Activated naive CD8-positive, alpha-beta T cell treated with anti-CD3 and anti-CD28 coated beads for 36 hours (primary cell): ENCODE results near the gene TMEM169. TPM values are rescaled to one million over a fixed set of nuclear protein-coding genes. Genes with fewer than 3 reads are reported as not detected.
"Not testable (repeated sequence)": the region's sequence is repeated elsewhere in the genome, so short reads cannot be mapped to it uniquely, and the experiment has no call there.

Experiments used
- DNase-seq: peaks from one replicate; pipeline ENCODE4 v3.0.0; 2021
- H3K27ac Mint-ChIP-seq: one replicate; pipeline ENCODE4 v1.8.0; 2022; ENCODE audit warnings: mild to moderate bottlenecking, moderate library complexity, mixed read lengths
- H3K27me3 Mint-ChIP-seq: one replicate; pipeline ENCODE4 v1.8.0; 2022; ENCODE audit warnings: mild to moderate bottlenecking, mixed read lengths
- H3K36me3 Mint-ChIP-seq: one replicate; pipeline ENCODE4 v1.8.0; 2021; ENCODE audit warnings: mild to moderate bottlenecking, mixed read lengths
- H3K4me1 Mint-ChIP-seq: one replicate; pipeline ENCODE4 v1.8.0; 2021; ENCODE audit warnings: mixed read lengths
- H3K4me3 Mint-ChIP-seq: one replicate; pipeline ENCODE4 v1.8.0; 2022; ENCODE audit warnings: mild to moderate bottlenecking, moderate library complexity, mixed read lengths
- H3K9me3 Mint-ChIP-seq: one replicate; pipeline ENCODE4 v1.8.0; 2022; ENCODE audit warnings: mixed read lengths
- total RNA-seq, 2 experiments: library from RNA; stranded (reverse); gene quantifications; one replicate each; pipeline ENCODE4 v1.2.3, GENCODE V29; 2021

The TMEM169 gene
- total RNA-seq, 2 experiments from 2014 or later = 0.40 to 0.41 TPM

GRCh38 chr2:216119986-216120385 is 38.3 kb downstream of the TMEM169 start:
- no peak for DNase-seq
- Mint-ChIP-seq H3K27me3 (no peaks in the 10 kb centered on the region), H3K4me1 (peaks cover 81% of the 10 kb centered on the region), H3K36me3 (peaks cover 81% of the 10 kb centered on the region), H3K27ac (peak overlapping the region; percentile 97), H3K9me3 (no peaks in the 10 kb centered on the region), H3K4me3 (peak overlapping the region; percentile 67)

DNA sequence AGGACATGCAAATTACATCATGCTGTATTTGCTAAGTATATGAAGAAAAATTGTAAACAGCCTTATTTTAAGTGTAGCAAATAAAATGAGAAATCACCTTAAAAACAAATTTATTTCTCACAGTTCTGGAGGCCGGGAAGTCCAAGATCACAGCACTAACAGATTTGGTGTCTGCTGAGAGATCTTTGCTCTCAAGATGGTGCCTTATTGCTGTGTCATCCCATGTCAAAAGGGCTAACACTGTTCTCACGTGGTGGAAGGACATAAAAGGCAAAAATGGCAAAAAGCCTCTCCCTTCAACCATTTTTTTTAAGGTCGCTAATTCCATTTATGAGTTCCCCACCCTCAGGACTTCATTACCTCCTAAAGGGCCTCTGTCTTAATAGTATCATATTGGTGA is 39.5 kb downstream of the TMEM169 start:
- no peaks in the 10 kb centered on the region for H3K9me3 Mint-ChIP-seq
- H3K27me3 Mint-ChIP-seq = no peaks in the 10 kb centered on the region
- peak overlapping the region; percentile 11 for H3K4me3 Mint-ChIP-seq
- peaks cover 81% of the 10 kb centered on the region for H3K4me1 Mint-ChIP-seq
- DNase-seq = no peak
- peak overlapping the region; percentile 97 for H3K27ac Mint-ChIP-seq
- H3K36me3 Mint-ChIP-seq = peaks cover 77% of the 10 kb centered on the region

DNA sequence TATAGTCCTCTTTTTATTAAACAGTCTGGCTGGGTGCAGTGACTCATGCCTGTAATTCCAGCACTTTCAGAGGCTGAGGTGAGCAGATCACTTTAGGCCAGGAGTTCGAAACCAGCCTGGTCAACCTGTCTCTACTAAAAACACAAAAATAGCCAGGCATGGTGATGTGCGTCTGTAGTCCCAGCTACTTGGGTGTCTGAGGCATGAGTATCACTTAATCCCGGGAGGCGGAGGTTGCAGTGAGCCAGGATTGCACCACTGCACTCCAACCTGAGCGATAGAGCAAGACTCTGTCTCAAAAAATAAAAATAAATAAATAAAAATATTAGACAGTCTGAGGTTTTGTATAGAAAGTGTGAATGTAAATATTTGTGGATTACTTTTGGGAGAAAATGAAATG is 45.2 kb downstream of the TMEM169 start:
- Mint-ChIP-seq H3K4me3 (no peak overlapping the region), H3K27ac (peak overlapping the region; percentile 22), H3K4me1 (peaks cover 60% of the 10 kb centered on the region)

DNA sequence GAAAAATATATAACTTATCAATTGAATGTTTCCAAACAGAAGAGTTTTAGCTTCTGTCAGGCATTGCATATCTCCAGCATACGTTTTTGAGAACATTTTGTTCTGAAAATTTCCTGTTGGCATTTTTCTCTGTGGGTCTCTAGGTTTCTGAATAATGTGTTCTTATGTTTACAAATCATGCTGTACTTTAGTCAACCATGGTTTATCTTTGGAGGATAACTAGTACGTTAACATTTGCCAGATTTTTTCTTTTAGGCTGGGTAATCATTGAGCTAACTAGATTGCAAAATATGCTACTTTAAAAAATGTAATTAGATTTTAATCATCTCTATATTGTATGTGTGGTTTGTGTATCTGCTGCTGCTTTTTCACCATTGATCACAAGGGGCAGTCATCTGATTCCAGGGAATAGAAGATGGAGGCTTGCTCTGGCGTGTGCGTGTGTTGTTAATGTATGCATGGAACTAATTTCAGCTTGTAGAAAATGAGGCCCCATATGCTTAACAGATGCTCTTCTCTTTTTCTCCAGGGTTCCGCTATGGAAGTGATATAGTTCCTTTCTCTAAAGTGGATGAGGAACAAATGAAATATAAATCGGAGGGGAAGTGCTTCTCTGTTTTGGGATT is 48.7 kb downstream of the TMEM169 start:
- no peak for DNase-seq
- H3K9me3 Mint-ChIP-seq = no peaks in the 10 kb centered on the region
- H3K27me3 Mint-ChIP-seq = no peaks in the 10 kb centered on the region
- H3K27ac Mint-ChIP-seq = no peak overlapping the region
- peaks cover 49% of the 10 kb centered on the region for H3K4me1 Mint-ChIP-seq
- no peak overlapping the region for H3K4me3 Mint-ChIP-seq
- peaks cover 52% of the 10 kb centered on the region for H3K36me3 Mint-ChIP-seq

More for the DNA sequence above, 45.2 kb downstream of the TMEM169 start:
- peaks cover 53% of the 10 kb centered on the region for H3K36me3 Mint-ChIP-seq
- no peaks in the 10 kb centered on the region for H3K9me3 Mint-ChIP-seq
- H3K27me3 Mint-ChIP-seq = no peaks in the 10 kb centered on the region
- DNase-seq = no peak

DNA sequence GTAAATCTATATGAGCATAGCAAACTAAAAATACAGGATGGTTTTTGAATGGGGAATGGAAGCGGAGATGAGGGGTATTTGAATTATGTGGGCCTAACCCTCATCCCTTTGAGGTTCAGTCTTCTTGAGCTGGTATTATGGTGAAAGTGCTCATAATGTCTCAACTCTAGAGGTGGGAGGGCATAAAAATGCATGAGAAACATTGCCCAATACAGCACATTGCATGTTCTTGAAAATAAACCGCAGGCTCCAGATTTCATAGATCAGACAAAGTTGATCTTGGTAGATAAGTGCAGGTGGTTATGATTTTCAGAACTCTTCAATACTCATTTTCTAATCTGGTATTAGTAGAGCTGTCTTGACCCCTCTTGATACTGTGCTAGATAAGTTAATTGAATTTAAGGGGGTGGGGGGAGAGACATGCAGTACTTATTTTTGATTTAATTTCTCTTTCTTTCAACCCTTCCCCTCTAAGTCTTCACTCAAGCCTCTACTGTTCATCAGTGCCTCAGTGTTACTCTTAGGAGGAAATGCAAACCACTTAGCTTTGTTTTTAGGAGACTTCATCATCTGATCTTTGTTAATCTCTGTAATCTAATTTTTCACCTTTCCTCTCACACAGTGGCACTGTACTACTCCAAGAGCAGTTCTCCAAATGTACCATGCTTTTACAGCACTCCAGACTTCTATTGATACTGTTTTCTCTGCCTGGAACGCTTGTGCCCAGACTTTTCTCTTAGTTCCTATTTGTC is 49.6 kb downstream of the TMEM169 start:
- Mint-ChIP-seq H3K4me1 (peaks cover 44% of the 10 kb centered on the region), H3K36me3 (peaks cover 58% of the 10 kb centered on the region), H3K4me3 (no peak overlapping the region), H3K27me3 (no peaks in the 10 kb centered on the region), H3K27ac (peak overlapping the region; percentile 1), H3K9me3 (no peaks in the 10 kb centered on the region)
- DNase-seq = no peak

DNA sequence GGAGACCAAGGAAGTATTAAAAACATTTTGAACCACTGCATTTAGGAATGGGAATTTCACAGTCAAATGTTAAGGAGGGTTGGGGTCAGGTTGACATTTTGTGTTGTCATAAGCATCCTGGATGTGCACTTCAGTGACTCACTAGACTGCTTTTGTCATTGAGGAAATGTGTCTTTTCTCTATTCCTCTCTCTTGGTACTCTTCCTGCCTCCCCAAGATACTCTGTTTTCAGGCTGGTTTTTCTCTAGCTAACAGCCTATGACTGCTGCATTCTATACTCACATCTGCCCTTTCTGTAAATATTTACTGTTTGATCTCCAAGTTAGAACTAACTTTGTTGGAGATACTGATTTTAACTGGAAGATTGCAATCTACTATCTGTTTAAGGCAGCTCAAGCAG is 50.9 kb downstream of the TMEM169 start:
- Mint-ChIP-seq H3K27me3 (no peaks in the 10 kb centered on the region), H3K4me1 (peaks cover 40% of the 10 kb centered on the region), H3K36me3 (peaks cover 56% of the 10 kb centered on the region), H3K4me3 (no peak overlapping the region), H3K27ac (peak overlapping the region; percentile 25), H3K9me3 (no peaks in the 10 kb centered on the region)
- no peak for DNase-seq

DNA sequence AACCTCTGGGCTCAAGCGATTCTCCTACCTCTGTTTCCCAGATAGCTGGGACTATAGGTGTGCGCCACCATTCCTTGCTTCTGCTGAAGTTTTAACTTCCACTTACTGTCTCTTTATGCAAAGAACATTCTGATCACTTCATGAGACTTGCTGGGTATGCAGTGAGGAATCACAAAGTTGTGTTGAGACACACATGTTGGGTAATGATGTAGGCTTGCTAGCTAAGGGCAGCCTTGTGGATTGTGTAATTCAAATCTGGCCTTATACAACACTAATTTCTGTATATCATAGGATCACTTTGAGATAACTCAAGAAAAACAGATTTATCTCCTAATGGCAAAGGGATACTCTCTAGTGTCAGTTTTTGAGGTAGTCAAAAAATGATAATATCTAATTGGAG is 51.7 kb downstream of the TMEM169 start:
- no peak for DNase-seq
- Mint-ChIP-seq H3K27ac (peak overlapping the region; percentile 30), H3K36me3 (peaks cover 59% of the 10 kb centered on the region), H3K4me1 (peaks cover 37% of the 10 kb centered on the region), H3K4me3 (no peak overlapping the region), H3K9me3 (no peaks in the 10 kb centered on the region), H3K27me3 (no peaks in the 10 kb centered on the region)

GRCh38 chr2:216134958-216135541 is 53.3 kb downstream of the TMEM169 start:
- H3K27me3 Mint-ChIP-seq = no peaks in the 10 kb centered on the region
- no peak overlapping the region for H3K4me3 Mint-ChIP-seq
- H3K36me3 Mint-ChIP-seq = peaks cover 63% of the 10 kb centered on the region
- H3K27ac Mint-ChIP-seq = peak overlapping the region; percentile 26
- H3K9me3 Mint-ChIP-seq = no peaks in the 10 kb centered on the region
- DNase-seq = no peak
- peaks cover 31% of the 10 kb centered on the region for H3K4me1 Mint-ChIP-seq

DNA sequence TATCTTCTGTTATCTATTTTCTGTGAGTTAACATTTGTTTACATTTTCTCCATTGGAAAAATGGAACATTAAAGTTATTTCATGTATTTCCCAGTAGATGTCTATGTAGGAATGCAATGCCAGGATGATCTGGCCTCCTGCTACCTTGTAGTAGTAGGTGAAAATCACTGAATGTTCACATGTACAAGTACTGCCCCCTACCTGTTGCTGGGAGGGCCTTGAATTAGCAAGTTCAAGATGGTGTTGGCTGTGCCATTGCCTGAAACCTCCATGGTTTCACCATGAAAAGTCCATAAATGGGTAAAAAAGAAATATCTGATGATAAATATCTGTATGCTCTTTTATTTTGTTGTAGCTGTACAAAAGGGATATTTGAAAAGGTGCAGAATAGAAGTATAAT is 58.2 kb downstream of the TMEM169 start:
- peaks cover 44% of the 10 kb centered on the region for H3K36me3 Mint-ChIP-seq
- H3K27me3 Mint-ChIP-seq = no peaks in the 10 kb centered on the region
- H3K27ac Mint-ChIP-seq = no peak overlapping the region
- no peak overlapping the region for H3K4me3 Mint-ChIP-seq
- no peak for DNase-seq
- H3K4me1 Mint-ChIP-seq = peaks cover 32% of the 10 kb centered on the region
- H3K9me3 Mint-ChIP-seq = no peaks in the 10 kb centered on the region

GRCh38 chr2:216141516-216141915 is 59.8 kb downstream of the TMEM169 start:
- peaks cover 32% of the 10 kb centered on the region for H3K36me3 Mint-ChIP-seq

GRCh38 chr2:216142540-216142939 is 60.8 kb downstream of the TMEM169 start:
- DNase-seq = peak; percentile 32
- H3K27me3 Mint-ChIP-seq = no peaks in the 10 kb centered on the region
- peaks cover 37% of the 10 kb centered on the region for H3K4me1 Mint-ChIP-seq
- no peaks in the 10 kb centered on the region for H3K9me3 Mint-ChIP-seq
- peak overlapping the region; percentile 57 for H3K27ac Mint-ChIP-seq
- peaks cover 38% of the 10 kb centered on the region for H3K36me3 Mint-ChIP-seq
- no peak overlapping the region for H3K4me3 Mint-ChIP-seq

More at GRCh38 chr2:216141516-216141915, 59.8 kb downstream of the TMEM169 start:
- H3K27me3 Mint-ChIP-seq, H3K4me3 Mint-ChIP-seq, H3K27ac Mint-ChIP-seq, DNase-seq, H3K9me3 Mint-ChIP-seq: not testable (repeated sequence)
- H3K4me1 Mint-ChIP-seq = peaks cover 29% of the 10 kb centered on the region

GRCh38 chr2:216144372-216144771 is 62.7 kb downstream of the TMEM169 start:
- DNase-seq = no peak
- no peaks in the 10 kb centered on the region for H3K9me3 Mint-ChIP-seq
- H3K27me3 Mint-ChIP-seq = no peaks in the 10 kb centered on the region
- no peak overlapping the region for H3K4me3 Mint-ChIP-seq
- peaks cover 36% of the 10 kb centered on the region for H3K4me1 Mint-ChIP-seq
- H3K27ac Mint-ChIP-seq = no peak overlapping the region
- peaks cover 32% of the 10 kb centered on the region for H3K36me3 Mint-ChIP-seq

DNA sequence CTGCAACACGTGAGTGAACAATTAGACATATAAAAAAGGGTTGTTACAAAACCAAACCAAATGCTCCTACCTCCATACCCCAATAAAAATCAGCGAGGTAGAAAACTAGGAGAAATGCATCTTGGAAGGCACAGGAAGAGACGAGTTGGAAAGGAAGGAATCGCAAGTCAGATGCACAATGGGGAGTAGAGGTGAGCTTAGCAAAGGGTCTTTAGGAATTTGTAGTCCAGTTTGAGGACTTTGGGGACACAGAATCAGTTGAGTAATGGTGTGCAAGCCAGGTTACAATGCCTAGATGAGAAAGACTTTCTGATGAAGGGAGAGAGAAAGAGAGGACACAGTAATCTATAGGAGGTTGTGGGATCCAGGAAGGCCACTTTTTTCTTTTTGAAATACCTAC is 63.1 kb downstream of the TMEM169 start:
- Mint-ChIP-seq H3K9me3 (no peaks in the 10 kb centered on the region), H3K36me3 (peaks cover 32% of the 10 kb centered on the region), H3K27ac (no peak overlapping the region), H3K4me1 (peaks cover 41% of the 10 kb centered on the region), H3K4me3 (no peak overlapping the region), H3K27me3 (no peaks in the 10 kb centered on the region)
- no peak for DNase-seq

- DNase-seq = no peak
- Mint-ChIP-seq H3K9me3 (no peaks in the 10 kb centered on the region), H3K4me1 (peaks cover 35% of the 10 kb centered on the region), H3K27ac (no peak overlapping the region), H3K4me3 (no peak overlapping the region), H3K27me3 (no peaks in the 10 kb centered on the region), H3K36me3 (peaks cover 33% of the 10 kb centered on the region)
Measured at GRCh38 chr2:216146573-216146972, 64.9 kb downstream of the TMEM169 start.
